GM18868 (cell line): ENCODE measurements around the gene C17orf50.

Source experiments
- ATAC-seq: cut with Tn5 transposase; IDR thresholded peaks from one replicate; pipeline ENCODE4 v1.9.1; 2021; ENCODE audit warnings: mild to moderate bottlenecking, moderate library complexity; ENCODE audit not compliant: unreplicated experiment

The C17orf50 gene

DNA sequence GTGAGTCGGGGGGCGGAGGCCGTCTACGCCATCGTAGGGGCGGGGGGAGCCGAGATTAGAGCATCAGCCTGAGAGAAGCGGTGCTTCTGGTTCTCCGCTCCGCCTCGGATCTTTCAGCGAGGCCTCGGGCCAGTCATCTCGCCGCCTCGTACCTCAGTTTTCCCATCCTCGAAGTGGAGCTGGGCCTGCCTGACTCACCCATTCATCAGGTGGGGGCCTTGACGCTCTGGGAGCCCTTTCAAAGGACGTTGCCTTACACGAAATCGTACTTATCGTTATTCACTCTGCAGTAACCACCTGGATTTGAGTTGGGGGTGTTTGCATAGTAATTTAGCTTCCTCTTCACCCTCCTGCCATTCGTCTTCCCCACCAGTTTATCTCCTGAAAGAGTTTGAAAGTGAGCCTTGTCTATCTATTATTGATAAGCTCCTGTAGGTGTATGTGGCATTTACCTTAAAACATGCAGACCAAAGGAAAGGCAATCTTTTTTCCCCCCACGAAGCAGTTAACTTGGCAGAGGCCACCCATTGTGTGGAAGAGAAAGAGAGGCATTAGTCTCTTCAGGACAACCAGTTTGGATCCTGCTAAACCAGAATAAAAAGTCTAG is 49.3 kb downstream of the C17orf50 start:
- ATAC-seq = no peak

GRCh38 chr17:35811759-35812158 is 51.1 kb downstream of the C17orf50 start:
- no peak for ATAC-seq

- ATAC-seq = no peak
Observed at GRCh38 chr17:35812456-35812855, 51.8 kb downstream of the C17orf50 start.
